OCI-LY7 (cell line): ENCODE results near the gene RAB6B. TPM values are rescaled to one million over a fixed set of nuclear protein-coding genes. Genes with fewer than 3 reads are reported as not detected.

Source experiments
- BruUV-seq: library from RNA; stranded (reverse); fragments of 400-500 nt; replicated peaks from 2 replicates; lab custom pipeline; 2021; lab: Mats Ljungman, UMichigan
- CTCF ChIA-PET: fragments of 300-600 bp; sonication (Branson Sonifier 250); formaldehyde crosslinking; loops from one replicate; lab custom pipeline; 2022; ENCODE audit warnings: antibody characterized with exemption; ENCODE audit not compliant: unreplicated experiment; lab: Charles Lee
- POLR2A ChIA-PET: fragments of 300-600 bp; sonication (Branson Sonifier 250); formaldehyde crosslinking; loops from one replicate; lab custom pipeline; 2022; ENCODE audit warnings: antibody characterized with exemption; lab: Charles Lee
- DNase-seq: peaks from one replicate; pipeline ENCODE4 v3.0.0-alpha.2; 2015; ENCODE audit warnings: low spot score
- H2AFZ ChIP-seq: fragments of 200-600 bp; sonication (generic), shearing (Covaris generic); 2 replicates; pipeline ENCODE4 v1.6.1; 2014; ENCODE audit warnings: mild to moderate bottlenecking, antibody characterized with exemption, low read length, moderate library complexity
- H3K27ac ChIP-seq: fragments of 200-600 bp; sonication (generic); 2 replicates; pipeline ENCODE4 v1.5.1; 2014; ENCODE audit warnings: mixed run types, low read depth, mild to moderate bottlenecking, moderate library complexity, low read length, inconsistent platforms; ENCODE audit not compliant: poor library complexity, severe bottlenecking
- H3K36me3 ChIP-seq: fragments of 200-600 bp; sonication (generic); 2 replicates; pipeline ENCODE4 v1.6.1; 2014; ENCODE audit warnings: mild to moderate bottlenecking, antibody characterized with exemption, low read length, moderate library complexity, mixed read lengths; ENCODE audit not compliant: insufficient read depth
- H3K4me1 ChIP-seq: fragments of 200-600 bp; sonication (generic); 2 replicates; pipeline ENCODE4 v1.5.1; 2014; ENCODE audit warnings: mild to moderate bottlenecking, low read length; ENCODE audit not compliant: insufficient read depth, poor library complexity, severe bottlenecking
- H3K4me2 ChIP-seq: fragments of 200-600 bp; sonication (generic); 2 replicates; pipeline ENCODE4 v1.6.1; 2014; ENCODE audit warnings: mild to moderate bottlenecking, low read length
- H3K4me3 ChIP-seq: fragments of 200-600 bp; sonication (generic); 2 replicates; pipeline ENCODE4 v1.5.1; 2014; ENCODE audit warnings: mild to moderate bottlenecking, low read depth, low read length; ENCODE audit not compliant: poor library complexity, severe bottlenecking
- H3K79me2 ChIP-seq: fragments of 200-600 bp; sonication (generic); 2 replicates; pipeline ENCODE4 v1.6.1; 2016; ENCODE audit warnings: low read depth, mild to moderate bottlenecking, low read length, moderate library complexity, mixed read lengths; ENCODE audit not compliant: insufficient read depth
- H3K9me2 ChIP-seq: fragments of 200-600 bp; sonication (generic); 2 replicates; pipeline ENCODE4 v1.6.1; 2016; ENCODE audit warnings: mild to moderate bottlenecking, low read length, mixed read lengths; ENCODE audit not compliant: insufficient read depth
- H3K9me3 ChIP-seq: fragments of 200-600 bp; sonication (generic); 2 replicates; pipeline ENCODE4 v1.6.1; 2014; ENCODE audit warnings: mild to moderate bottlenecking, mixed run types, low read length, mixed read lengths
- H4K20me1 ChIP-seq: fragments of 200-600 bp; sonication (generic); 2 replicates; pipeline ENCODE4 v1.6.1; 2014; ENCODE audit warnings: mild to moderate bottlenecking, antibody characterized with exemption, low read length, moderate library complexity, mixed read lengths; ENCODE audit not compliant: insufficient read depth
- CTCF ChIP-seq: fragments of 200-600 bp; sonication (generic); conservative IDR thresholded peaks from 2 replicates; pipeline ENCODE4 v1.5.1; 2014; ENCODE audit warnings: mild to moderate bottlenecking, antibody characterized with exemption, low read length, moderate library complexity, mixed read lengths
- EZH2phosphoT487 ChIP-seq: fragments of 200-600 bp; sonication (generic); IDR thresholded peaks from 2 replicates; pipeline ENCODE4 v1.6.1; 2018; ENCODE audit warnings: low read depth, borderline replicate concordance, mild to moderate bottlenecking, mixed run types, antibody characterized with exemption, low read length, moderate library complexity, mixed read lengths
- intact Hi-C: fragments of 100-400 bp; cut with micrococcal nuclease; formaldehyde crosslinking; loops from one replicate; pipeline ENCODE4 v1.10.0; 2022; ENCODE audit not compliant: unreplicated experiment
- total RNA-seq, 2 experiments: library from RNA; depleted of rRNA in 1 of 2; stranded (reverse); fragments of >200 nt in 1 of 2; shearing (Covaris generic) in 1 of 2; gene quantifications; 2 replicates each; pipeline ENCODE4 v1.2.3, GENCODE V29; 2014 to 2022

RAB6B gene
- total RNA-seq, 2 experiments from 2014 or later, result not detected

DNA sequence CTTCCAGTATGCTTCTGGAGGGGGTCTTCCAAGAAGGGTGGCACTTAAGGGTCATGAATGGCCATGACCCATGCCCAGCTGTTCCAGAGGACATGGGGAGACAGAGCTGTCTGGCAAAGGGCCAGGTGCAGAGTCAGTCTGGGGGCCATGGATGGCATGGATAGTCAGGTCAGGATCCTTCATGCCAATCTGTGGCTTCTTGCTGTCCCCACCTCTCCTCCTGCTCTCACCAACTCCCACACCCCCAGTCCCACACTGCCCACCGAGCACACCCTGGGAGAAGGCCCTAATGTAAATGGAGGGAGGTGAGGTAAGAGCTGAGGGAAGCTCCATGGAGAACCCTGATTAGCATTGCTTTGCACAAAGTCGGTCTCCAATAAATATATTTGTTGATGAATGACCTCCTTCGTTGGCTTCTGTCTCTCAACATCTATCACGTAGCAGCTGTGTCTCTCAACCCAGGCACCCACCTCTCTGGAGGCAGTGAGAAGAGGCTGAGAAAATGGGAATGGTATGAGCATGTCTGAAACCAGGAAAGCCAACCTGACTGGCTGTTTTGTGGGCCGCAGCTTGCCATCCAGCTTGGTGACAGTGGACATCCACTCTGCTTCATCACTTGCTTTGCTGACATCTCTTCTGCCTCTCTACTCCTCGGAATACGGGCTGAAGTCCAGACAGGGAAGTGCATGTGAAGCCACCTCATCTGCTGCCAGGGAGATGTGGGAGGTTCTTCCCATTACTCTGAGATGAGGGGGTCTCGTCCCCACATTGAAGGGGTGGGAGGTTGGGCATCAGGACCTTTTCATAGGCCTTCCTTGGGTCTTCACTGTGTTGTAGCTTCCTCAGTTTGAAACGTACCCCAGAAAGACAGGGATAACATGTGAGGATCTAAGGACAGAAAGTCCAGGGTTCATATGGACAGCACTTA lies 37.7 kb upstream of the RAB6B start:
- intact Hi-C loops, result loop anchor here (10.0 kb wide), 1 partner anchor 281 kb away; no protein-coding TSS in a partner anchor
- TF ChIP-seq CTCF (no peak), EZH2phosphoT487 (no peak)
- Histone ChIP-seq H3K4me1 (no peaks in the 10 kb centered on the region), H3K27ac (no peak overlapping the region), H3K36me3 (no peaks in the 10 kb centered on the region), H4K20me1 (no peaks in the 10 kb centered on the region), H3K9me3 (no peaks in the 10 kb centered on the region), H3K9me2 (no peaks in the 10 kb centered on the region), H3K79me2 (no peaks in the 10 kb centered on the region), H3K4me2 (no peak overlapping the region), H2AFZ (no peak overlapping the region), H3K4me3 (no peak overlapping the region)
- POLR2A ChIA-PET, result no interaction called here
- DNase-seq, result no peak
- CTCF ChIA-PET, result no interaction called here
- no TSS peak for BruUV-seq

- intact Hi-C loops, result loop anchor here (10.0 kb wide), 1 partner anchor 283 kb away; no protein-coding TSS in a partner anchor
- no peak overlapping the region for H2AFZ ChIP-seq
- POLR2A ChIA-PET, result interaction anchor here (0.8 kb wide), 1 partner anchor 49 kb away, joined by 3 read pairs; no protein-coding TSS in a partner anchor
Observed at GRCh38 chr3:133932009-133932408, 36.3 kb upstream of the RAB6B start.

More at GRCh38 chr3:133932009-133932408, 36.3 kb upstream of the RAB6B start:
- H3K4me3 ChIP-seq, result no peak overlapping the region
- no peaks in the 10 kb centered on the region for H3K9me3 ChIP-seq
- no peaks in the 10 kb centered on the region for H4K20me1 ChIP-seq
- no peak for TF ChIP-seq CTCF
- TF ChIP-seq EZH2phosphoT487, result no peak
- H3K27ac ChIP-seq, result no peak overlapping the region
- H3K4me2 ChIP-seq, result no peak overlapping the region
- H3K36me3 ChIP-seq, result no peaks in the 10 kb centered on the region
- no peaks in the 10 kb centered on the region for H3K4me1 ChIP-seq
- no peaks in the 10 kb centered on the region for H3K79me2 ChIP-seq
- no peaks in the 10 kb centered on the region for H3K9me2 ChIP-seq
- no peak for DNase-seq
- no TSS peak for BruUV-seq
- CTCF ChIA-PET, result no interaction called here
